Mesothelial cell of epicardium (in vitro differentiated cells): ENCODE data around the gene RASL11B. TPM values are rescaled to one million over a fixed set of nuclear protein-coding genes. Genes with fewer than 3 reads are reported as not detected.

Experiments used
- DNase-seq, 2 experiments: peaks; one replicate each; pipeline ENCODE4 v3.0.0; 2021; ENCODE audit warnings: low spot score in 2 of 2; ENCODE audit not compliant: unreplicated experiment in 2 of 2
- H3K27ac Mint-ChIP-seq: 2 replicates; pipeline ENCODE4 v1.8.0; 2021; ENCODE audit warnings: mixed read lengths
- H3K27me3 Mint-ChIP-seq: 2 replicates; pipeline ENCODE4 v1.8.0; 2021; ENCODE audit warnings: low read depth, mixed read lengths
- H3K36me3 Mint-ChIP-seq: 2 replicates; pipeline ENCODE4 v1.8.0; 2021; ENCODE audit warnings: mixed read lengths
- H3K4me1 Mint-ChIP-seq: 2 replicates; pipeline ENCODE4 v1.8.0; 2021; ENCODE audit warnings: mixed read lengths
- H3K4me3 Mint-ChIP-seq: 2 replicates; pipeline ENCODE4 v1.8.0; 2021; ENCODE audit warnings: mild to moderate bottlenecking, moderate library complexity, mixed read lengths
- H3K9me3 Mint-ChIP-seq: 2 replicates; pipeline ENCODE4 v1.8.0; 2021; ENCODE audit warnings: mixed read lengths
- CTCF ChIP-seq: fragments of 200-600 bp; sonication (generic); IDR thresholded peaks from one replicate; pipeline ENCODE4 v1.5.0; 2021; ENCODE audit warnings: antibody characterized with exemption; ENCODE audit not compliant: unreplicated experiment
- total RNA-seq: library from RNA; stranded (reverse); gene quantifications from 3 replicates; pipeline ENCODE4 v1.2.1, GENCODE V29; 2021

The RASL11B gene
- total RNA-seq, 1 donor from 2014 or later = 26.1 TPM

GRCh38 chr4:52848254-52848653 is 13.9 kb upstream of the RASL11B start:
- H3K36me3 Mint-ChIP-seq = no peaks in the 10 kb centered on the region
- H3K4me3 Mint-ChIP-seq = no peak overlapping the region
- H3K9me3 Mint-ChIP-seq = no peaks in the 10 kb centered on the region
- H3K27me3 Mint-ChIP-seq = no peaks in the 10 kb centered on the region
- H3K27ac Mint-ChIP-seq = no peak overlapping the region
- TF ChIP-seq CTCF = no peak
- DNase-seq = no peak
- H3K4me1 Mint-ChIP-seq = peaks cover 22% of the 10 kb centered on the region

- DNase-seq = no peak
- no peaks in the 10 kb centered on the region for H3K36me3 Mint-ChIP-seq
- H3K4me3 Mint-ChIP-seq = no peak overlapping the region
- H3K27ac Mint-ChIP-seq = no peak overlapping the region
- no peak for TF ChIP-seq CTCF
- no peaks in the 10 kb centered on the region for H3K27me3 Mint-ChIP-seq
- no peaks in the 10 kb centered on the region for H3K9me3 Mint-ChIP-seq
- peaks cover 41% of the 10 kb centered on the region for H3K4me1 Mint-ChIP-seq
Observed at GRCh38 chr4:52850406-52851124, 11.6 kb upstream of the RASL11B start.

GRCh38 chr4:52852041-52852440 is 10.1 kb upstream of the RASL11B start:
- Mint-ChIP-seq H3K27me3 (no peaks in the 10 kb centered on the region), H3K4me3 (no peak overlapping the region), H3K4me1 (peaks cover 47% of the 10 kb centered on the region), H3K9me3 (peaks cover 2% of the 10 kb centered on the region), H3K36me3 (no peaks in the 10 kb centered on the region), H3K27ac (no peak overlapping the region)
- TF ChIP-seq CTCF = no peak
- no peak for DNase-seq

GRCh38 chr4:52852711-52853110 is 9.4 kb upstream of the RASL11B start:
- H3K36me3 Mint-ChIP-seq = peaks cover 2% of the 10 kb centered on the region
- no peak for DNase-seq

GRCh38 chr4:52853351-52853750 is 8.8 kb upstream of the RASL11B start:
- Mint-ChIP-seq H3K9me3 (peaks cover 14% of the 10 kb centered on the region), H3K4me1 (peaks cover 42% of the 10 kb centered on the region), H3K4me3 (no peak overlapping the region), H3K36me3 (peaks cover 3% of the 10 kb centered on the region), H3K27me3 (no peaks in the 10 kb centered on the region), H3K27ac (peak overlapping the region; percentile 74)
- no peak for DNase-seq
- no peak for TF ChIP-seq CTCF

More at GRCh38 chr4:52852711-52853110, 9.4 kb upstream of the RASL11B start:
- Mint-ChIP-seq H3K9me3 (peaks cover 8% of the 10 kb centered on the region), H3K27me3 (no peaks in the 10 kb centered on the region), H3K4me3 (no peak overlapping the region), H3K4me1 (peaks cover 46% of the 10 kb centered on the region), H3K27ac (peak overlapping the region; percentile 26)
- TF ChIP-seq CTCF = no peak
